ENCODE results near the gene WDCP.

GRCh38 chr2:24048769-24049484 is 1.7 kb upstream of the WDCP start:
- TF ChIP-seq EP300 (IDR thresholded peaks at IDR 0.05) (no peak), CTCF (IDR thresholded peaks at IDR 0.05) (no peak), POLR2A (IDR thresholded peaks at IDR 0.05) (no peak), POLR2AphosphoS5 (IDR thresholded peaks at IDR 0.05) (no peak)

All from upper lobe of left lung (tissue), 4 donors.